Measurements from ENCODE around the gene CDC40.

- TF ChIP-seq CTCF (IDR thresholded peaks at IDR 0.05), result no peak
- no peak for TF ChIP-seq ZFX (IDR thresholded peaks at IDR 0.05; ENCODE audit: borderline replicate concordance)
These were observed 1.2 kb downstream of the CDC40 start for GRCh38 chr6:110181131-110182030.

Data from 22Rv1 (cell line).